Activated CD4-positive, alpha-beta memory T cell treated with anti-CD3 and anti-CD28 coated beads for 36 hours (primary cell): Measurements from ENCODE around the gene HSD17B1. TPM values are rescaled to one million over a fixed set of nuclear protein-coding genes. Genes with fewer than 3 reads are reported as not detected.

Experiments used
- CTCF ChIA-PET: fragments of 350-600 bp; sonication (Branson Sonifier 250); formaldehyde crosslinking; loops from one replicate; lab custom pipeline; 2021; ENCODE audit warnings: antibody characterized with exemption, inconsistent platforms; lab: Charles Lee
- POLR2A ChIA-PET: fragments of 350-600 bp; sonication (Branson Sonifier 250); formaldehyde crosslinking; loops from one replicate; lab custom pipeline; 2021; ENCODE audit warnings: antibody characterized with exemption; lab: Charles Lee
- DNase-seq: peaks from one replicate; pipeline ENCODE4 v3.0.0-alpha.2; 2020
- H3K27ac Mint-ChIP-seq: one replicate; pipeline ENCODE4 v1.8.0; 2021; ENCODE audit warnings: mixed read lengths
- H3K27me3 Mint-ChIP-seq: one replicate; pipeline ENCODE4 v1.8.0; 2021; ENCODE audit warnings: mixed read lengths
- H3K36me3 Mint-ChIP-seq: one replicate; pipeline ENCODE4 v1.8.0; 2021; ENCODE audit warnings: mixed read lengths
- H3K4me1 Mint-ChIP-seq: one replicate; pipeline ENCODE4 v1.8.0; 2021; ENCODE audit warnings: low read depth, mixed read lengths
- H3K4me3 Mint-ChIP-seq: one replicate; pipeline ENCODE4 v1.8.0; 2021; ENCODE audit warnings: mild to moderate bottlenecking, mixed read lengths
- H3K9me3 Mint-ChIP-seq: one replicate; pipeline ENCODE4 v1.8.0; 2021; ENCODE audit warnings: mixed read lengths
- intact Hi-C: fragments of 100-400 bp; cut with micrococcal nuclease; formaldehyde crosslinking; loops from one replicate; pipeline ENCODE4 v1.15.1; 2023
- total RNA-seq, 2 experiments: library from RNA; stranded (reverse); gene quantifications; one replicate each; pipeline ENCODE4 v1.2.3, GENCODE V29; 2021

Gene HSD17B1
- total RNA-seq, 2 experiments from 2014 or later = 0.44 to 0.52 TPM

DNA sequence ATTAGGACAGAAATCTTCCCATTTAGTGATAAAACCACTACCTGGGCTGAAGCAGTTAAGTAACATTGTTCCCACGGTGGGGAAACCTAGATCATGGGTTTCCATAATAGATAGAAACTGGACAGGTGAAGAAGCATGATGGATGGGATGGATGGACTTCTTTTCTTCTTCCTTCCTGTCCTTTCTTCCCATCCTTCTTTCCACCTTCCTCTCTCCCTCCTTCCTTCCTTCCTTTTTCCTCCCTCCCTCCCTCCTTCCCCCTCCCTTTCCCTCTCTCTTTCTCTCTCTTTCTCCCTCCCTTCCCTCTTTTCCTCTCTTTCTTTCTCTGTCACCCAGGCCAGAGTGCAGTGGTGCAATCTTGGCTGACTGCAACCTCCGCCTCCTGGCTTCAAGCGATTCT, 21.7 kb downstream of the HSD17B1 start:
- intact Hi-C loops = no loop called here
- no peaks in the 10 kb centered on the region for H3K9me3 Mint-ChIP-seq
- H3K27me3 Mint-ChIP-seq = no peaks in the 10 kb centered on the region
- POLR2A ChIA-PET = no interaction called here
- CTCF ChIA-PET = no interaction called here
- no peak overlapping the region for H3K27ac Mint-ChIP-seq
- DNase-seq = no peak
- no peak overlapping the region for H3K4me3 Mint-ChIP-seq
- peaks cover 51% of the 10 kb centered on the region for H3K36me3 Mint-ChIP-seq
- H3K4me1 Mint-ChIP-seq = peaks cover 28% of the 10 kb centered on the region

DNA sequence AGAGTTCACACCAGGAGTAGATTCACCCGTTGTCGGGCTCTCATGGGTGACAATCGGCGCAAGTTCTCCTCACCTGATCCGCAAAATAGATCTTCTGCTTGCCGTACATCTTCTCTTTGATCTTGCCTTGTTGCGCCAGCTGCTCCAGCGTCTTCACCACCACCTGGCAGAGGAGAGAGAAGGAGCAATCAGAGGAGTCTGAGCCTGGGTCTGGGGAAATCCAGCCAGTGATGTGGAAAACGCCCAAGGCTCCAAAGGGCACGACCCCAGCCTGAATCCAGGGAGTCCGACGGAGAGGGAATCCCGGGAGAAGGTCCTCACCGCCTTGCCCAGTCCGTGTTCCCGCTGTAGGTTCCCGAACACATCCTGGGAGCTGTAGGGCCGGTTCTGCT, 24.4 kb downstream of the HSD17B1 start:
- peak overlapping the region; percentile 91 for H3K4me3 Mint-ChIP-seq
- peaks cover 45% of the 10 kb centered on the region for H3K36me3 Mint-ChIP-seq
- DNase-seq = no peak
- ChIA-PET POLR2A (interaction anchor here (0.6 to 3.3 kb wide), 8 partner anchors 11 to 1876 kb away, joined by 3 to 38 read pairs (median 4); partner anchors contain the start of genes MLX, RETREG3 and TUBG1), CTCF (interaction anchor here (0.8 to 4.1 kb wide), 16 partner anchors 9 to 421 kb away, joined by 3 to 90 read pairs (median 12); partner anchors contain the start of genes BECN1, CCR10, MLX and RAMP2)
- peak overlapping the region; percentile 97 for H3K27ac Mint-ChIP-seq
- peaks cover 28% of the 10 kb centered on the region for H3K4me1 Mint-ChIP-seq
- H3K9me3 Mint-ChIP-seq = no peaks in the 10 kb centered on the region
- intact Hi-C loops = loop anchor here (1.0 to 5.0 kb wide), 4 partner anchors 14 to 245 kb away; partner anchors contain the start of genes BECN1, COASY, RETREG3 and TUBG1
- no peaks in the 10 kb centered on the region for H3K27me3 Mint-ChIP-seq

DNA sequence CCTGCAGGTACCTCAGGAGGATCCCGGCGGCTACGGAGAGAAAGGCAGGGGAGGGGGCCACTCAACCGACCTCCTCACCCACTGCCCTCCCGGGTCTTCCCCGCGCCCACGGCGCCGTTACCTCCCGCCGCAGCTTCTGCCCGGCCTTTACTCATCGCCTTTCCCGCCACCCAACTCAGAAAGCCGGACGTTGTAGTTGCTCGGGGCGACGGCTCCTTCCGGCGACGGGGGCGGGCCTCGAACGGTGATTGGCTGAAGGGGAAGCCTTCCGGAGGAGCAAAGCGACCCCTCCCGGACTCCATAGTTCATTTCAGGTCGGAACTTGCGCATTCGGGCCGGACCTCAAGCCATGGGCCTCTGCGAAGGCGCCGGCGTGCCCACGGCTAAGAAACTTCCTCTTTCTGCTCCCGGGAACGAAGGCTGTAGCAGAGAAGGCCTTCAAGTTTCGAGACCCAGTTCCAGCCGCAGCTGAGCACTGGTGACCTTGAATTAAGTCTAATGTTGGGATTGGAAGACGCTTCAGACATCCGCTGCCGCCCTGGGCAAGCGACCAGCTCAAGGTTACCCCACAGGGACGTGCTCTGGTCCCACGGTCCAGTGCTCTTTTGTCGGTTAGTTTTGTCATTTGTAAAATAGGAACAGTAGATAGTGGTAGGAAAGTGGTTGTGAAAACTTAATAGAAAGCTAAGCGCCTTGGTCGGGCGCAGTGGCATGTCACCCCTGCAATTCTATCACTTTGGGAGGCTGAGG, 25.0 kb downstream of the HSD17B1 start, which contains the start of gene PSMC3IP:
PSMC3IP (minus strand) TSS at position 198 of the 750 bp plus-strand sequence; CDS start at position 155, 43 bp downstream.
- peaks cover 44% of the 10 kb centered on the region for H3K36me3 Mint-ChIP-seq

DNA sequence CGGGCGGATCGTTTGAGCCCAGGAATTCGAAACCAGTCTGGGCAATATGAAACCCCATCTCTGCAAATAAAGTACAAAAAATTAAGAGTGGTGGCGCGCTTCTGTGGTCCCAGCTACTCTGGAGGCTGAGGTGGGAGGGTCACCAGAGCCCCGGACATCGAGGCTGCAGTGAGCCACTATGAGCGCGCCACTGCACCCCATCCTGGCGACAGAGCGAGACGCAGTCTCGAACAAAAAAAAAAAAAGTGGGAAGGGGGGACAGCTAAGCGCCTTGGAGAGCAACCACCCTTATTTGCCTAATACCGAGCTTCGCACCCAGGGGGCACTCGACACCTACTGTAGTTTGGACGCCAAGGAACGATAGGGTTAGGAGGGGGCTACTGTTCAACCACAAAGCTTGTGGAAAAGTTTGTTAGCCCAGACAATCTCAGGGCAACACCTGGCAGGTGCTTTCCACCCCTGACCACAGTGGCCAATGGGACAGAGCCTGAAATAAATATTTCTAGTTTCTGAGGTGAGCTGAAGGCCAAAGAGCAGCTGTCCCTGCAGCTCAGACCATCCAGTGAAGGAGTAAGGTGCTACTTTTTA, 25.7 kb downstream of the HSD17B1 start:
- Mint-ChIP-seq H3K4me1 (peaks cover 25% of the 10 kb centered on the region), H3K4me3 (peak overlapping the region; percentile 91), H3K27me3 (no peaks in the 10 kb centered on the region), H3K9me3 (no peaks in the 10 kb centered on the region), H3K36me3 (peaks cover 43% of the 10 kb centered on the region), H3K27ac (peak overlapping the region; percentile 97)
- CTCF ChIA-PET = interaction anchor here (0.6 to 4.1 kb wide), 61 partner anchors 9 to 586 kb away, joined by 3 to 90 read pairs (median 6); partner anchors contain the start of genes BECN1, CCR10, MLX and NAGLU
- POLR2A ChIA-PET = interaction anchor here (0.5 to 3.3 kb wide), 18 partner anchors 9 to 760 kb away, joined by 3 to 38 read pairs (median 4); partner anchors contain the start of genes MLX, NAGLU, PSME3 and RETREG3
- DNase-seq = peak; percentile 86
- intact Hi-C loops = loop anchor here (1.0 to 5.0 kb wide), 2 partner anchors 185 to 244 kb away; partner anchors contain the start of gene BECN1

More for the DNA sequence above, 25.0 kb downstream of the HSD17B1 start, which contains the start of gene PSMC3IP:
- ChIA-PET CTCF (interaction anchor here (0.6 to 4.1 kb wide), 54 partner anchors 10 to 586 kb away, joined by 3 to 90 read pairs (median 8); partner anchors contain the start of genes BECN1, CCR10, MLX and NAGLU), POLR2A (interaction anchor here (0.5 to 3.3 kb wide), 19 partner anchors 8 to 1876 kb away, joined by 3 to 38 read pairs (median 4); partner anchors contain the start of genes MLX, NAGLU, PSME3 and RETREG3)
- intact Hi-C loops = loop anchor here (1.0 to 5.0 kb wide), 5 partner anchors 15 to 245 kb away; partner anchors contain the start of genes BECN1, COASY, RETREG3 and TUBG1
- Mint-ChIP-seq H3K4me1 (peaks cover 28% of the 10 kb centered on the region), H3K9me3 (no peaks in the 10 kb centered on the region), H3K27me3 (no peaks in the 10 kb centered on the region), H3K4me3 (peak within 1 kb of the TSS; percentile 91), H3K27ac (peak within 1 kb of the TSS; percentile 97)
- peak; percentile 98 for DNase-seq

DNA sequence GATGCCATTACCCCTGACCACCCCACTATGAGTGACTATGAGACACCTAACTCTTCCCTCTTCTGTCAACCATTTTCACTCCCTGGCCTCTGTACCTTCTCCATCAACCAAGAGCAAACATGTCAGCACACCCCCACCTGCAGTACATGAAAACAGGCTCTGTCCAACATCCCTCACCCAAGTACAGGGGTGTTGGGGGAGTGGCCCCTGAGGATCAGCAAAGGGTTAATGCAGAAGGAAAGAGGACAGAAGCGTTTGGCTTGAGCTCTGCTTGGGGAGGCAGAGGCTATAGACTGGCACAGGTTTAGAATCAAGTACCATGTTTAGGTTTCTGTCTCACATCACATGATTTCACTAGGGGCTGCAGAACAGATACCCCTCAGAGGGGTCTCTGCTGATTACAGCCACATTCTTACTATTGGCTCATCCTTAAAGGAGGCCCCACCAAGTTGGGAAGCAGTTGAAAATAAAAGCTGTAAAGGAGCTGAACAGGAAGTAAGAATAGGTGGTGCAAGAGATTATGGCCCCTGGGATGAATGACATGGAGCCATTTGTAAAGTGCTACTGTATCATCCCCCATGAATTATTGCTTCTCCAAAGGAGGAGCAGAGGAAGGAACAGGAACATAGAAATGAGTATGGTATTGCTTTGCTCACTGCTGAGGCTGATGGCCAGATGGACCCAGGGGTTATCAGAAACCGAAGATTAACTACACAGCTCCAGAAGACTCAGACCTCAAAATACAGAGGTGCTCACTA, 27.2 kb downstream of the HSD17B1 start:
- POLR2A ChIA-PET = no interaction called here
- intact Hi-C loops = loop anchor here (5.0 kb wide), 1 partner anchor 242 kb away; the partner anchor contains the start of gene BECN1
- Mint-ChIP-seq H3K9me3 (no peaks in the 10 kb centered on the region), H3K27me3 (no peaks in the 10 kb centered on the region), H3K4me3 (no peak overlapping the region), H3K27ac (no peak overlapping the region), H3K36me3 (peaks cover 40% of the 10 kb centered on the region), H3K4me1 (peaks cover 21% of the 10 kb centered on the region)
- CTCF ChIA-PET = interaction anchor here (0.6 to 4.1 kb wide), 5 partner anchors 16 to 183 kb away, joined by 3 to 42 read pairs (median 4); partner anchors contain the start of genes RETREG3 and TUBG1
- no peak for DNase-seq

DNA sequence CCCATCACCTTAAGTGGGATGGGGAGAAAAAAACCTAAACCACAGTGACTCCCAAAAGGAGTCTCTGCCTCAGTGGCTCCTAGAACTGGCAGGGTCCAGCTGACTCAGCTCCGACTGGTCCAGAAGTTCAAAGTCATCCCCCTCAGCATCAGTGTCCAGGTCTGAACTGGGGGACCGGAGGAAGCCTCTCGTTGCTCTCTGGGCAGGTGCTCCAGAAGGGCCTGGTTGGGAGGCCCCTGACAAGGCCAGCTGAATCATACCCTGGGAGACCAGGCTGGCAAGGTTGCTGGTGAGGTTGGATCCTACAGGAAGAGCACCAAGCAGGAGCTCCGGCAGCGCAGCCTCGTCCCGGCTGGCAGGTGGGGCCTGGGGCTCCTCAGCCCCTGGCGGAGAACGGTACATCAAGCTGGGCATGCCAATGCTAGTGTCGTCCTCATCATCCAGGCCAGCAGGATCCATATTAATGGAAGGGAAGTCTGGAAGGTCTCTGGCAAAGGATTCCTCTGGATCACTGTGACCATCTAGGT, 29.1 kb downstream of the HSD17B1 start:
- intact Hi-C loops = no loop called here
- Mint-ChIP-seq H3K4me3 (no peak overlapping the region), H3K9me3 (no peaks in the 10 kb centered on the region), H3K27me3 (no peaks in the 10 kb centered on the region), H3K36me3 (peaks cover 30% of the 10 kb centered on the region), H3K27ac (no peak overlapping the region), H3K4me1 (peaks cover 9% of the 10 kb centered on the region)
- POLR2A ChIA-PET = no interaction called here
- CTCF ChIA-PET = interaction anchor here (0.7 to 1.1 kb wide), 2 partner anchors 181 to 182 kb away, joined by 3 read pairs; no protein-coding TSS in a partner anchor
- no peak for DNase-seq

DNA sequence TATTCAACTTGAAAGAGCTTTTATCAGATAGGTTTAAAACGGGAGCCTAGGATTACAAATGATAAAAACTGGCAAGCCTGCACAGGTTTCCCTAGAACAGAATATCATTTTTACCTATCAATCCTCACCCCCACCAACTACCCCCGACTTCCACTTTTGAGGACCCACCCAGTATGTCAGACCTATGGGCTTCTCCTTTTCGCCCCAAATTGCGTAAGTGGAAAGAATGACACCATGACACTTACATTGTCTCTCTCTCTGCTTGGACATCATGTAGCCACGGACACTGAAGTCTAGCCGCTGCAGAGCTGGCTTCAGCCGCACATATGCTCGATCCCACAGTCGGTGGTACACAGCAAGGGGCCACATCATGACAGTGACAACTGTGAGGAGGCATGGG, 32.2 kb downstream of the HSD17B1 start:
- no peak for DNase-seq
- Mint-ChIP-seq H3K9me3 (no peaks in the 10 kb centered on the region), H3K36me3 (peaks cover 30% of the 10 kb centered on the region), H3K4me3 (no peak overlapping the region), H3K27me3 (no peaks in the 10 kb centered on the region), H3K4me1 (peaks cover 2% of the 10 kb centered on the region), H3K27ac (peak overlapping the region; percentile 8)
- CTCF ChIA-PET = no interaction called here
- POLR2A ChIA-PET = no interaction called here
- intact Hi-C loops = no loop called here

DNA sequence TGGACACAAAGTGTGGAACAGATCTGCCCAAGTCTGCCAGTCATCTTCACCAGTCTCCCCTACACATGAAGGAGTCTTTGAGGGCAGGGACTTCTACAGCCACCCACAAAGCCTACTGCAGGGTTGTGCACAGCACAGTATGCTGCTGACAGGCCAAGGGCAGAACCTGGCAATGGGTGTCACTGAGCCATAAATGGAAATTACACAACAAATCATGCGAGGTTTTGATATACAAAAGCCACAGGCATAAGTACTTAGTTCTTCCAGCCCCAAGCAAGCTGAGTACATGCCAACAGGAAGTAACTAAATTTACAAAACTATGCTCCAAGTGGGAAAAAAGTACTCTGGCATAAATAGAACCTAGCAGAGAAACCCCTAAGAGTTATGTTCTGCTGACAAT, 32.6 kb downstream of the HSD17B1 start:
- intact Hi-C loops = no loop called here
- peak overlapping the region; percentile 23 for H3K27ac Mint-ChIP-seq
- no peak overlapping the region for H3K4me3 Mint-ChIP-seq
- CTCF ChIA-PET = no interaction called here
- no peak for DNase-seq
- H3K27me3 Mint-ChIP-seq = no peaks in the 10 kb centered on the region
- H3K36me3 Mint-ChIP-seq = peaks cover 30% of the 10 kb centered on the region
- H3K9me3 Mint-ChIP-seq = no peaks in the 10 kb centered on the region
- peaks cover 2% of the 10 kb centered on the region for H3K4me1 Mint-ChIP-seq
- POLR2A ChIA-PET = no interaction called here

DNA sequence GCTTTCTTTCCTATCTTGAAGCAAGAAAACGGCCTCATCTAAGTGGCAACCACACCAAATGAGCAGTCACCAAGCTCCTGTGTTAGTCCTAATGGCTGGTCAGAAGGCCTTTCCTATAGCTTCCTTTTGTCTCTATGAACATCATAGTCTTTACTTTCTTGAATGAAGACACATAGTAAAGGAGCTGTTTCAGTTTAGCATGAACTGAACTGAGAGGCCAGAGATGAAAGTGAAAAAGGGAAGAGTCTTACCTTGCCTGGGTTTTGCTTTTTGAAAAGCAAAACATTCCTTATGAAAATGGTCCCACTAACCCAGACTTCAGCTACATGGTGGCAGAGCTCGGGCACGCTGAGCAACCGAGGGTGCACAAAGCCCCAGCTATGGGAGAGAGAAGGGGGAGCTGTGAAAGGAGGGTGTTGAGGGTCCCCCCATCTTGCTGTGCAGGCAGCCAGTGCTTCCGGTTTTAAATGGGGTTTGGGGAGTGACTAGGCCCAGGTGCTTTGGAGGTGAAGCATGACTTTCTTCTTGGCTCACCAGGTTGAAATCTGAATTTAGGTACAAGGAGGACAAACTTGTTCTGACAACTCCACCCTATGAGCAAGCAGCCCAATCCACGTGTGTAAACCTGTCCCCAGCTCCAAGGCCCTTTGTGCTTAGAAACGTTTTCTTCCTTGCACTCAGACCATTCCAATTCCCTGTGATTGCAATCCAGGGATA, 33.9 kb downstream of the HSD17B1 start:
- DNase-seq = no peak
- peaks cover 2% of the 10 kb centered on the region for H3K4me1 Mint-ChIP-seq
- no peak overlapping the region for H3K4me3 Mint-ChIP-seq
- ChIA-PET POLR2A (no interaction called here), CTCF (interaction anchor here (1.0 to 3.3 kb wide), 3 partner anchors 9 to 237 kb away, joined by 3 to 19 read pairs (median 3); partner anchors contain the start of genes BECN1 and PSMC3IP)
- peak overlapping the region; percentile 60 for H3K27ac Mint-ChIP-seq
- peaks cover 30% of the 10 kb centered on the region for H3K36me3 Mint-ChIP-seq
- H3K9me3 Mint-ChIP-seq = no peaks in the 10 kb centered on the region
- no peaks in the 10 kb centered on the region for H3K27me3 Mint-ChIP-seq
- intact Hi-C loops = no loop called here

DNA sequence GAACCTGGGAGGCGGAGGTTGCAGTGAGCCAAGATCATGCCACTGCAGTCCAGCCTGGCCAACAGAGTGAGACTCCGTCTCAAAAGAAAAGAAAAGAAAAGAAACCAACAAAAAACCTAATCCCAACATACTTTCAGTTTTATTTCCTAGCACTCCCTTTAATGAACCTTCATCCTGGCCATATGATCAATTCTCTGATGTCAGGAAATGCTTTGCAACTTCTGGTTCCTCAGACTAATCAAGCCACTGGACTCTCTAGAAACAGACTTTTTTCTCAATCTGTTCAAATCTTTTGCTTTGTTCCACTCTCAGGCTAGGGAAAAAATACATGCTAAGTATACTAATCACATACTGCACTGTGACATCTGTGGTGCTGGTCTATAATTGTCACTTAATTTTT, 38.2 kb downstream of the HSD17B1 start:
- ChIA-PET CTCF (interaction anchor here (0.6 to 3.6 kb wide), 2 partner anchors 12 to 42 kb away, joined by 3 to 13 read pairs; no protein-coding TSS in a partner anchor), POLR2A (no interaction called here)
- no peak overlapping the region for H3K4me3 Mint-ChIP-seq
- peak overlapping the region; percentile 6 for H3K27ac Mint-ChIP-seq
- H3K4me1 Mint-ChIP-seq = peaks cover 2% of the 10 kb centered on the region
- DNase-seq = no peak
- H3K27me3 Mint-ChIP-seq = no peaks in the 10 kb centered on the region
- H3K9me3 Mint-ChIP-seq = no peaks in the 10 kb centered on the region
- intact Hi-C loops = no loop called here
- H3K36me3 Mint-ChIP-seq = peaks cover 14% of the 10 kb centered on the region
